ENCODE results near the gene POFUT1. TPM values are rescaled to one million over a fixed set of nuclear protein-coding genes. Genes with fewer than 3 reads are reported as not detected.

The POFUT1 gene
- total RNA-seq, 4 donors from 2014 or later = 13.8 to 96.1 (median 49.6) TPM

- TF ChIP-seq EP300 (IDR thresholded peaks at IDR 0.05; ENCODE audit: low read depth) (no peak), POLR2A (IDR thresholded peaks at IDR 0.05) (no peak), POLR2AphosphoS5 (IDR thresholded peaks at IDR 0.05) (peak in 1 of 3 donors; percentile 18), CTCF (IDR thresholded peaks at IDR 0.05) (no peak)
- 8% methylated on average over 57 of the region's 88 CpGs; no CpG with 5 or more reads in 1 of the 2 donors for WGBS, 2 donors (ENCODE audit: low coverage in 1 of 2)
- intact Hi-C loops (cut with DNase I; ENCODE audit: low total_unique reads) (loop anchor here (10.0 kb wide), 1 partner anchor 295 kb away; no protein-coding TSS in a partner anchor), in situ Hi-C loops (cut with MboI; ENCODE audit: low pct_ligation_motif_present in 1 of 4, low pct_unique_long_range_greater_than_20kb in 1 of 4, low sequenced_read_pairs in 3 of 4) (no loop called here)
- Histone ChIP-seq H3K27ac (peak overlapping the region; percentile 74 to 82 (median 78)), H3K9me3 (no peaks in the 10 kb centered on the region), H3K4me3 (peak overlapping the region; percentile 42 to 78 (median 61)), H3K4me1 (peaks cover 10 to 13% (median 12%) of the 10 kb centered on the region in 4 donors), H3K27me3 (no peaks in the 10 kb centered on the region), H3K36me3 (no peaks in the 10 kb centered on the region)
- DNase-seq = peak; percentile 37
These were observed 17.7 kb upstream of the POFUT1 start for GRCh38 chr20:32189691-32190615.

GRCh38 chr20:32190616-32191415 lies 16.9 kb upstream of the POFUT1 start:
- WGBS, 2 donors (ENCODE audit: low coverage in 1 of 2) = 59 to 80% methylated on average over 1 to 14 of the region's 14 CpGs

GRCh38 chr20:32191422-32191821 lies 16.3 kb upstream of the POFUT1 start:
- H3K9me3 ChIP-seq = no peaks in the 10 kb centered on the region
- no peak for TF ChIP-seq CTCF (IDR thresholded peaks at IDR 0.05)
- no peak for TF ChIP-seq POLR2A (IDR thresholded peaks at IDR 0.05)
- TF ChIP-seq EP300 (IDR thresholded peaks at IDR 0.05; ENCODE audit: low read depth) = no peak
- no peak for TF ChIP-seq POLR2AphosphoS5 (IDR thresholded peaks at IDR 0.05)
- peak overlapping the region in 1 of 4 donors; percentile 80 for H3K27ac ChIP-seq
- H3K4me3 ChIP-seq = no peak overlapping the region
- intact Hi-C loops (cut with DNase I; ENCODE audit: low total_unique reads) = no loop called here
- DNase-seq = no peak
- H3K27me3 ChIP-seq = no peaks in the 10 kb centered on the region
- peaks cover 0 to 7% (median 2%) of the 10 kb centered on the region in 4 donors for H3K36me3 ChIP-seq
- in situ Hi-C loops (cut with MboI; ENCODE audit: low pct_ligation_motif_present in 1 of 4, low pct_unique_long_range_greater_than_20kb in 1 of 4, low sequenced_read_pairs in 3 of 4) = no loop called here
- 69% methylated on average over 3 of the region's 3 CpGs; no CpG with 5 or more reads in 1 of the 2 donors for WGBS, 2 donors (ENCODE audit: low coverage in 1 of 2)
- peaks cover 10 to 13% (median 12%) of the 10 kb centered on the region in 4 donors for H3K4me1 ChIP-seq

More at GRCh38 chr20:32190616-32191415, 16.9 kb upstream of the POFUT1 start:
- peak overlapping the region; percentile 74 to 82 (median 78) for H3K27ac ChIP-seq
- H3K27me3 ChIP-seq = no peaks in the 10 kb centered on the region
- DNase-seq = no peak
- intact Hi-C loops (cut with DNase I; ENCODE audit: low total_unique reads) (no loop called here), in situ Hi-C loops (cut with MboI; ENCODE audit: low pct_ligation_motif_present in 1 of 4, low pct_unique_long_range_greater_than_20kb in 1 of 4, low sequenced_read_pairs in 3 of 4) (no loop called here)
- TF ChIP-seq CTCF (IDR thresholded peaks at IDR 0.05) (peak in 1 of 5 experiments; percentile 8), EP300 (IDR thresholded peaks at IDR 0.05; ENCODE audit: low read depth) (no peak)
- no peaks in the 10 kb centered on the region for H3K9me3 ChIP-seq
- peaks cover 10 to 13% (median 12%) of the 10 kb centered on the region in 4 donors for H3K4me1 ChIP-seq
- H3K36me3 ChIP-seq = peaks cover 0 to 1% (median 0%) of the 10 kb centered on the region in 4 donors
- H3K4me3 ChIP-seq = peak overlapping the region in 2 of 4 donors; percentile 60 to 78

GRCh38 chr20:32191873-32192272 lies 15.8 kb upstream of the POFUT1 start:
- intact Hi-C loops (cut with DNase I; ENCODE audit: low total_unique reads) (no loop called here), in situ Hi-C loops (cut with MboI; ENCODE audit: low pct_ligation_motif_present in 1 of 4, low pct_unique_long_range_greater_than_20kb in 1 of 4, low sequenced_read_pairs in 3 of 4) (no loop called here)
- peaks cover 0 to 12% (median 3%) of the 10 kb centered on the region in 4 donors for H3K36me3 ChIP-seq
- no peaks in the 10 kb centered on the region for H3K27me3 ChIP-seq
- no peak for DNase-seq
- H3K4me1 ChIP-seq = peaks cover 10 to 13% (median 12%) of the 10 kb centered on the region in 4 donors
- TF ChIP-seq POLR2AphosphoS5 (IDR thresholded peaks at IDR 0.05) (no peak), POLR2A (IDR thresholded peaks at IDR 0.05) (no peak), EP300 (IDR thresholded peaks at IDR 0.05; ENCODE audit: low read depth) (no peak), CTCF (IDR thresholded peaks at IDR 0.05) (no peak)
- H3K27ac ChIP-seq = no peak overlapping the region
- no peak overlapping the region for H3K4me3 ChIP-seq
- H3K9me3 ChIP-seq = no peaks in the 10 kb centered on the region

All from transverse colon (tissue), 4 donors.